GM23248 (cell line): Measurements from ENCODE around the gene TEPSIN. TPM values are rescaled to one million over a fixed set of nuclear protein-coding genes. Genes with fewer than 3 reads are reported as not detected.

Experiments
- DNase-seq: peaks from one replicate; pipeline ENCODE4 v3.0.0-alpha.2; 2015
- H2AFZ ChIP-seq: fragments of 200-600 bp; sonication (generic); 2 replicates; pipeline ENCODE4 v1.6.1; 2016; ENCODE audit warnings: antibody characterized with exemption
- H3F3A ChIP-seq: fragments of 200-600 bp; sonication (generic); 2 replicates; pipeline ENCODE4 v1.6.1; 2016; ENCODE audit warnings: mild to moderate bottlenecking, antibody characterized with exemption, mixed run types; ENCODE audit not compliant: insufficient read depth
- H3K27ac ChIP-seq: fragments of 200-600 bp; sonication (generic); 2 replicates; pipeline ENCODE4 v1.5.1; 2016; ENCODE audit warnings: mild to moderate bottlenecking
- H3K27me3 ChIP-seq: fragments of 200-600 bp; sonication (generic); replicated peaks from 2 replicates; pipeline ENCODE4 v1.6.1; 2016; ENCODE audit warnings: mild to moderate bottlenecking; ENCODE audit not compliant: insufficient read depth
- H3K36me3 ChIP-seq: fragments of 200-600 bp; sonication (generic); 2 replicates; pipeline ENCODE4 v1.6.1; 2016; ENCODE audit warnings: low read depth, mild to moderate bottlenecking
- H3K4me1 ChIP-seq: fragments of 200-600 bp; sonication (generic); 2 replicates; pipeline ENCODE4 v1.6.1; 2016; ENCODE audit warnings: mild to moderate bottlenecking; ENCODE audit not compliant: insufficient read depth
- H3K4me2 ChIP-seq: fragments of 200-600 bp; sonication (generic); one replicate; pipeline ENCODE4 v1.6.1; 2016; ENCODE audit warnings: mild to moderate bottlenecking; ENCODE audit not compliant: unreplicated experiment
- H3K4me3 ChIP-seq: fragments of 200-600 bp; sonication (generic); 2 replicates; pipeline ENCODE4 v1.5.1; 2016; ENCODE audit warnings: mild to moderate bottlenecking
- H3K79me2 ChIP-seq: fragments of 200-600 bp; sonication (generic); 2 replicates; pipeline ENCODE4 v1.6.1; 2016; ENCODE audit warnings: mild to moderate bottlenecking; ENCODE audit not compliant: insufficient read depth
- H3K9ac ChIP-seq: fragments of 200-600 bp; sonication (generic); 2 replicates; pipeline ENCODE4 v1.6.1; 2016; ENCODE audit warnings: mild to moderate bottlenecking
- H3K9me2 ChIP-seq: fragments of 200-600 bp; sonication (generic); 2 replicates; pipeline ENCODE4 v1.6.1; 2016; ENCODE audit warnings: mixed run types, mild to moderate bottlenecking, moderate library complexity; ENCODE audit not compliant: insufficient read depth
- H3K9me3 ChIP-seq: fragments of 200-600 bp; sonication (generic); one replicate; pipeline ENCODE4 v1.6.1; 2017; ENCODE audit warnings: low read depth
- H4K20me1 ChIP-seq: fragments of 200-600 bp; sonication (generic); 2 replicates; pipeline ENCODE4 v1.6.0; 2016; ENCODE audit not compliant: insufficient read depth
- EZH2 ChIP-seq: fragments of 200-600 bp; sonication (generic); IDR thresholded peaks from 2 replicates; pipeline ENCODE4 v1.6.1; 2018; ENCODE audit warnings: antibody characterized with exemption, mild to moderate bottlenecking; ENCODE audit not compliant: insufficient read depth, poor library complexity, severe bottlenecking
- EZH2phosphoT487 ChIP-seq: fragments of 200-600 bp; sonication (generic); IDR thresholded peaks from 2 replicates; pipeline ENCODE4 v1.6.1; 2018; ENCODE audit warnings: antibody characterized with exemption, moderate library complexity, mild to moderate bottlenecking, low read depth; ENCODE audit not compliant: insufficient read depth
- WGBS, 2 experiments: methylation state at CpG; one replicate each; pipeline ENCODE4 v1.1.6; 2015 to 2017; ENCODE audit warnings: low lambda C conversion rate in 2 of 2, low coverage in 1 of 2; ENCODE audit errors: missing lambda C conversion rate in 2 of 2; 5-methylcytosine and 5-hydroxymethylcytosine counted together
- in situ Hi-C: fragments of 300-500 bp; cut with MboI; formaldehyde crosslinking; loops from 2 replicates; pipeline ENCODE4 v1.15.0; 2020
- polyA plus RNA-seq: library from polyadenylated mRNA; unstranded; fragments of >200 nt; fragmentation: Nextera tagmentation; extraction: Ambion mirVana; gene quantifications from 2 replicates; pipeline ENCODE4 v1.2.1, GENCODE V29; 2016
- total RNA-seq: library from RNA; depleted of rRNA; stranded (reverse); fragments of >200 nt; shearing (Covaris generic); gene quantifications from 2 replicates; pipeline ENCODE4 v1.2.3, GENCODE V29; 2014

Gene TEPSIN
- total and polyA plus RNA-seq, 2 experiments from 2014 or later: 2.7 to 16.1 TPM

- Histone ChIP-seq H3F3A (no peaks in the 10 kb centered on the region), H3K4me3 (no peak overlapping the region), H3K79me2 (peaks cover 58% of the 10 kb centered on the region), H3K9ac (no peak overlapping the region), H3K36me3 (no peaks in the 10 kb centered on the region), H3K9me2 (no peaks in the 10 kb centered on the region), H4K20me1 (no peaks in the 10 kb centered on the region; the same call in 1 of the 2 replicates), H3K27me3 (no peaks in the 10 kb centered on the region), H3K4me2 (no peak overlapping the region), H2AFZ (no peak overlapping the region), H3K9me3 (no peaks in the 10 kb centered on the region), H3K27ac (no peak overlapping the region), H3K4me1 (no peaks in the 10 kb centered on the region)
- DNase-seq: no peak
- 82 to 84% methylated on average over 12 of the region's 12 CpGs for WGBS, 2 experiments
- TF ChIP-seq EZH2phosphoT487: no peak
- no peak for TF ChIP-seq EZH2
- in situ Hi-C loops: no loop called here
Measured at GRCh38 chr17:81285894-81286293, 47.0 kb upstream of the TEPSIN start.

- no peak overlapping the region for H3K9ac ChIP-seq
- in situ Hi-C loops: no loop called here
- no peak for DNase-seq
Measured at GRCh38 chr17:81285179-81285878, 46.5 kb upstream of the TEPSIN start.

GRCh38 chr17:81282876-81283275, 44.0 kb upstream of the TEPSIN start:
- TF ChIP-seq EZH2phosphoT487: no peak
- TF ChIP-seq EZH2: no peak
- no peak for DNase-seq
- Histone ChIP-seq H3K27me3 (no peaks in the 10 kb centered on the region), H3F3A (no peaks in the 10 kb centered on the region), H2AFZ (no peak overlapping the region), H3K9me2 (no peaks in the 10 kb centered on the region), H3K4me3 (no peak overlapping the region), H3K9ac (no peak overlapping the region), H3K36me3 (no peaks in the 10 kb centered on the region), H3K9me3 (no peaks in the 10 kb centered on the region), H3K4me2 (no peak overlapping the region), H3K4me1 (no peaks in the 10 kb centered on the region), H3K79me2 (peaks cover 28% of the 10 kb centered on the region), H3K27ac (no peak overlapping the region), H4K20me1 (no peaks in the 10 kb centered on the region)
- in situ Hi-C loops: no loop called here
- 96% methylated on average over 13 to 16 of the region's 16 CpGs for WGBS, 2 experiments

More at GRCh38 chr17:81285179-81285878, 46.5 kb upstream of the TEPSIN start:
- Histone ChIP-seq H3K79me2 (peaks cover 52% of the 10 kb centered on the region), H3F3A (no peaks in the 10 kb centered on the region), H3K36me3 (no peaks in the 10 kb centered on the region), H3K9me2 (no peaks in the 10 kb centered on the region), H2AFZ (no peak overlapping the region), H3K4me3 (no peak overlapping the region), H4K20me1 (no peaks in the 10 kb centered on the region), H3K4me2 (no peak overlapping the region), H3K4me1 (no peaks in the 10 kb centered on the region), H3K27me3 (no peaks in the 10 kb centered on the region), H3K27ac (no peak overlapping the region), H3K9me3 (no peaks in the 10 kb centered on the region)
- TF ChIP-seq EZH2phosphoT487: no peak
- TF ChIP-seq EZH2: no peak
- WGBS, 2 experiments: 78 to 84% methylated on average over 31 to 37 of the region's 37 CpGs

- Histone ChIP-seq H3K4me3 (no peak overlapping the region), H3K27ac (no peak overlapping the region), H3K9me3 (no peaks in the 10 kb centered on the region), H3K36me3 (no peaks in the 10 kb centered on the region), H3K4me1 (no peaks in the 10 kb centered on the region), H4K20me1 (no peaks in the 10 kb centered on the region), H3K4me2 (no peak overlapping the region), H3K9me2 (no peaks in the 10 kb centered on the region), H2AFZ (no peak overlapping the region), H3K27me3 (no peaks in the 10 kb centered on the region), H3K9ac (no peak overlapping the region), H3K79me2 (peaks cover 23% of the 10 kb centered on the region), H3F3A (no peaks in the 10 kb centered on the region)
- TF ChIP-seq EZH2: no peak
- no peak for TF ChIP-seq EZH2phosphoT487
- in situ Hi-C loops: no loop called here
- 95 to 97% methylated on average over 33 of the region's 33 CpGs for WGBS, 2 experiments
- no peak for DNase-seq
Measured at GRCh38 chr17:81282141-81282540, 43.3 kb upstream of the TEPSIN start.
